Ovary (tissue), 9 donors: ENCODE data around the gene ADARB2. TPM values are rescaled to one million over a fixed set of nuclear protein-coding genes. Genes with fewer than 3 reads are reported as not detected.

Experiments
- DNase-seq, 5 donors: peaks; one replicate each; pipeline ENCODE4 v3.0.0-alpha.2; 2019 to 2020
- H3K27ac ChIP-seq, 2 donors: fragments of 200-600 bp; one replicate each; pipeline versions ENCODE4 v1.5.1 to v1.8.0; 2019 to 2022
- H3K27me3 ChIP-seq: fragments of 200-600 bp; one replicate; pipeline ENCODE4 v1.8.0; 2022
- H3K36me3 ChIP-seq: fragments of 200-600 bp; sonication (generic); one replicate; pipeline ENCODE4 v1.5.1; 2019
- H3K4me1 ChIP-seq: one replicate; pipeline ENCODE4 v1.8.1; 2013; ENCODE audit warnings: mild to moderate bottlenecking, moderate library complexity; ENCODE audit not compliant: insufficient read depth
- H3K4me3 ChIP-seq: fragments of 200-600 bp; sonication (generic); one replicate; pipeline ENCODE4 v1.5.1; 2017
- H3K9me3 ChIP-seq, 2 donors: fragments of 200-600 bp in 1 of 2; sonication (generic) in 1 of 2; one replicate each; pipeline versions ENCODE4 v1.5.1 to v1.8.1; 2013 to 2019; ENCODE audit warnings: mild to moderate bottlenecking in 1 of 2, moderate library complexity in 1 of 2
- CTCF ChIP-seq, 3 donors: fragments of 450-650 bp in 2 of 3; fragments of 200-600 bp in 1 of 3; IDR thresholded peaks; one replicate each; pipeline versions ENCODE4 v1.5.1 to v1.8.0; 2016 to 2022; ENCODE audit warnings: antibody characterized with exemption in 3 of 3, mild to moderate bottlenecking in 1 of 3
- EP300 ChIP-seq: sonication (generic); formaldehyde crosslinking; IDR thresholded peaks from one replicate; pipeline ENCODE4 v1.6.1; 2017; ENCODE audit warnings: antibody characterized with exemption
- POLR2A ChIP-seq: fragments of 450-650 bp; IDR thresholded peaks from one replicate; pipeline ENCODE4 v1.6.1; 2017; ENCODE audit warnings: antibody characterized with exemption, mild to moderate bottlenecking, moderate library complexity
- WGBS, 3 donors: extraction: QIAGEN DNeasy Blood & Tissue Kit in 1 of 3; methylation state at CpG; one replicate each; pipeline versions ENCODE4 v1.1.5 to v1.1.7; 2013 to 2017; 5-methylcytosine and 5-hydroxymethylcytosine counted together
- intact Hi-C, 4 donors: fragments of 100-400 bp; cut with DNase I; formaldehyde crosslinking; loops; one replicate each; pipeline versions ENCODE4 v1.11.0 to v1.15.1; 2022 to 2023
- polyA plus RNA-seq, 2 donors: library from polyadenylated mRNA; stranded (reverse); fragments of 200-250 nt in 1 of 2; fragments of 350-450 nt in 1 of 2; fragmentation: Illumina TruSeq in 1 of 2; extraction: RNeasy Lipid Tissue Mini Kit (QIAGEN cat#74804) in 1 of 2; gene quantifications; one replicate each; pipeline ENCODE4 v1.2.3, GENCODE V29; 2013 to 2014
- total RNA-seq, 7 donors: library from RNA; depleted of rRNA in 2 of 7; stranded (reverse); fragments of >200 nt in 2 of 7; fragmentation: NEBNext Ultra II Directional in 3 of 7; extraction: Animal tissue kit (Norgen Biotek cat#: 25700) in 3 of 7; gene quantifications; one replicate each; pipeline versions ENCODE4 v1.1.0 to v1.2.4, GENCODE V29; 2016 to 2023
- donor health status: DM: no; HTN: no; CAD: no; lungs with moderate emphysema.
- donor health status: DM: no; HTN: no; CAD: no.
- donor health status: Bipolar disorder and iron deficiency.
- donor health status: DM: yes; HTN: yes; CAD: no.
- donor health status: DM: no; HTN: no; CAD: no.
- donor health status: DM: yes; HTN: yes; CAD: no.

The ADARB2 gene
- total and polyA plus RNA-seq, 9 donors: 0.12 to 2.0 (median 0.36) TPM; not detected in 2

GRCh38 chr10:1632596-1632995, 104.7 kb downstream of the ADARB2 start:
- Histone ChIP-seq H3K36me3 (no peaks in the 10 kb centered on the region), H3K4me3 (no peak overlapping the region), H3K9me3 (no peaks in the 10 kb centered on the region), H3K4me1 (no peaks in the 10 kb centered on the region), H3K27me3 (no peaks in the 10 kb centered on the region), H3K27ac (no peak overlapping the region)
- intact Hi-C loops: no loop called here
- WGBS, 3 donors: 88 to 91% (median 91%) methylated on average over 3 of the region's 3 CpGs
- TF ChIP-seq EP300 (no peak), POLR2A (no peak), CTCF (IDR thresholded peaks at IDR 0.05) (no peak)
- DNase-seq: no peak

- TF ChIP-seq CTCF (IDR thresholded peaks at IDR 0.05): no peak
- no peak for TF ChIP-seq POLR2A
- no peak for TF ChIP-seq EP300
- no peaks in the 10 kb centered on the region for H3K9me3 ChIP-seq
- H3K4me1 ChIP-seq: no peaks in the 10 kb centered on the region
- H3K27me3 ChIP-seq: no peaks in the 10 kb centered on the region
- no peak overlapping the region for H3K4me3 ChIP-seq
- DNase-seq: no peak
- WGBS, 3 donors: 89 to 92% (median 90%) methylated on average over 3 of the region's 3 CpGs
- no peak overlapping the region for H3K27ac ChIP-seq
- intact Hi-C loops: no loop called here
- H3K36me3 ChIP-seq: no peaks in the 10 kb centered on the region
Measured at GRCh38 chr10:1632141-1632540, 105.2 kb downstream of the ADARB2 start.

DNA sequence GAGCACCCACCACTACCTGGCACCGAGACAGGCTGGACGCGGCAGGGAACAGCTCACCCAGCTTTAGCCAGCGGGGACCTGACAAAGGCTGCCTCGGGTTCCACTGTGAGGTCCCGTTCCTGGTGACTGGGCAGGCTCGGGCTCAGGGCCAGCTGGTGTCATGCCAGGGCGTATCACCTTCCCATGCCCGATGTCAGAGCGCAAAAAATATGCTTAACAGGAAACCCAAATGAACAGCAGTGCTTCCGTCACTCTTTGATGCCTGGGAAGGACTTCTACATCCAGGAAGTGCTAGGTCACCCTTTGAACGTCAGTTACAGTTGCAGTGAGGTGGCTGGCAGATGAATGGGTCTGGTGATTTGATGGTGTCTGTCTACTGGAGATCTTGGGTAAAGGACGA, 106.0 kb downstream of the ADARB2 start:
- H3K4me1 ChIP-seq: no peaks in the 10 kb centered on the region
- H3K27ac ChIP-seq: no peak overlapping the region
- DNase-seq: no peak
- no peaks in the 10 kb centered on the region for H3K36me3 ChIP-seq
- no peak for TF ChIP-seq POLR2A
- TF ChIP-seq EP300: no peak
- no peak for TF ChIP-seq CTCF (IDR thresholded peaks at IDR 0.05)
- H3K9me3 ChIP-seq: no peaks in the 10 kb centered on the region
- 85 to 88% (median 87%) methylated on average over 13 of the region's 13 CpGs for WGBS, 3 donors
- H3K4me3 ChIP-seq: no peak overlapping the region
- no peaks in the 10 kb centered on the region for H3K27me3 ChIP-seq
- intact Hi-C loops: no loop called here

GRCh38 chr10:1630304-1630703, 107.0 kb downstream of the ADARB2 start:
- 81 to 85% (median 83%) methylated on average over 6 of the region's 6 CpGs for WGBS, 3 donors
- H3K9me3 ChIP-seq: no peaks in the 10 kb centered on the region
- H3K27ac ChIP-seq: no peak overlapping the region
- H3K36me3 ChIP-seq: no peaks in the 10 kb centered on the region
- H3K27me3 ChIP-seq: no peaks in the 10 kb centered on the region
- H3K4me1 ChIP-seq: no peaks in the 10 kb centered on the region
- H3K4me3 ChIP-seq: no peak overlapping the region
- DNase-seq: no peak
- TF ChIP-seq CTCF (IDR thresholded peaks at IDR 0.05): no peak
- intact Hi-C loops: no loop called here
